CD4-positive, alpha-beta T cell treated with Interleukin-17A for 1 hour (primary cell): ENCODE results near the gene NDC1.

Experiments
- DNase-seq: peaks from one replicate; pipeline ENCODE4 v3.0.0-alpha.2; 2020

NDC1 gene

DNA sequence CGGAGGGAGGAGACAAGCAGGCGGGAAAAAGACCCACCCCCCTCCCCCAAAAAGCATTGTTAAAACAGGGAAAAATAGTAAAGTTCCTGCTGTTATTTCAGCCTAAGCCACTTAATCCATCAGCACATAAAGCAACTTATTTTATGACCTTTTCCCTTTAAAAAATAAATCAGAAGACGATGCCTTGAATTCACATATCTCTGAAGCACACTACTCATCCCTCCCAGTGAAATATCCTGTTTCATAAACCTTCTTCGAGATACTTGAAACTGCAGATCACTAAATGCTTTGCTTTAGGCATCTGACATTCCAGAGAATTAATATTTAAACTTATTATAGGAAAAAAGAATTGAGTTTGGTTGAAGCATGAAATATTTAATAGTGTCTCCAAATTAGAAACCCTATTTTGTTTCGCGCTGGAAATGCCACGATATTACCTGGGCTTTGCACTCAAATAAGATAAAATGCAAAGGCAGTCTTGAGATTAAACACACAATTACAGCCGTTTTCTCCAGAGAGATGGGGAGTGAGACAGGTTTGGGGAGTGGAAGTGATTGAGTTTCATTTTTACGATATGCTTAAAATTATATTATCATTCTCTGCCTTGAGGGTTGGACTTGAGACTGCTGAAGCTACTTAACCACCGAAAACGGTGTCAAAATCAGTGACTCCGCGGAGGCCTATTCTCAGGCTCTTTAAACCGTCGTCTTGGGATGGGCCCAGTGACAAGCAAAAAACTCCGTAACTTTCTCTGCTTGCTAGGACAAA lies 108.5 kb downstream of the NDC1 start:
- DNase-seq: no peak

DNA sequence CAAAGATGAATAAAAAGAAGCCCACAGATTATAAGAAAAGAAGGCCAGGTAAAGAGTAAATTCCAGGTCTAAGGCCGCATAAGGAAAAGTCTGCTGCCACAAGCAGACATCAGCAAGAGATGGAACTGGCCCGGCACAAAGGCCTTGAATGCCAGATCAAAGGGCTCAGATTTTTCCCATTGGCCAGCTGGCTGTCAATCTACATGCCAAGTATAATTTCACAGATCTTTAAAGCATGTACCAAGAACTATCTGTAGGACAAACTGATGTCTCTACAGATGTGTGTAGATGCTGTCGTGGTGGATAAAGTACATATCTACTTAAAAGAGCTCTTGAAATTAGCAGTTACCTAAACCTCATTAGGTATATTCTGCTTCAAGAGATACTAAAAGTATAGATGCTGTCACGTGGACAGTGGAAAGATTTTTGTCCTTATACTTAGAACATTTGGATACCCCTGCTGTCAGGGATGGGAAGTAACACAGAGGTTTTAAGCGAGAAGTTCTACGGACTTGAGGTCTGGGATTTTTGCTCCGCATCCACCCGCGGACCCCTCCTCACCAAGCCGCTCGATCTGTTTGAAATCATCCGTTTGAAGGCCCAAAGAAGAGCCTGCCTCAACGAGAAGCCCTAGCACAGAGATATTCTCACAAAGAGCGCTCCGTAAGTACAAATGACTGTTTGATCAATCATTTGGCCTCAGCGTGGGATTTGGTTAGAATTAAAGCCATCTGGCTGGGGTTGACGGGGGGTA lies 109.2 kb downstream of the NDC1 start:
- no peak for DNase-seq

DNA sequence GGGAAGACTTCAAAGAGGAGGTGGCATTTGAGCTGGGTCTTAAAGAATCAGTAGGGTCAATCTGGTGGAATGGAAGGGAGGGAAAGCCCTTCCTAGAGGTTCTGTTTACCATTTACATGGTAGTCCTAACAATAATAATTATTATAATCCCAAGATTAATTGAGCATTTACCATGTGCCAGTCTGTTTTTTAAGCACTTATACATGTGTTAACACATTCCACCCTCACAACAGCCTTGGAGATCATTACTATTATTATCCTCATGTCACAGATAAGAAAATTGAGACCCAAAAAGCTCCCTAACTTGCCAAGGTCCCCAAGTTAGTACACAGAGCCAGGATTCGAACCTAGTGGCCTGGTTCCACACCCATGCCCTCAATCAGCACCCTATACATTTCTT lies 109.9 kb downstream of the NDC1 start:
- DNase-seq: no peak

DNA sequence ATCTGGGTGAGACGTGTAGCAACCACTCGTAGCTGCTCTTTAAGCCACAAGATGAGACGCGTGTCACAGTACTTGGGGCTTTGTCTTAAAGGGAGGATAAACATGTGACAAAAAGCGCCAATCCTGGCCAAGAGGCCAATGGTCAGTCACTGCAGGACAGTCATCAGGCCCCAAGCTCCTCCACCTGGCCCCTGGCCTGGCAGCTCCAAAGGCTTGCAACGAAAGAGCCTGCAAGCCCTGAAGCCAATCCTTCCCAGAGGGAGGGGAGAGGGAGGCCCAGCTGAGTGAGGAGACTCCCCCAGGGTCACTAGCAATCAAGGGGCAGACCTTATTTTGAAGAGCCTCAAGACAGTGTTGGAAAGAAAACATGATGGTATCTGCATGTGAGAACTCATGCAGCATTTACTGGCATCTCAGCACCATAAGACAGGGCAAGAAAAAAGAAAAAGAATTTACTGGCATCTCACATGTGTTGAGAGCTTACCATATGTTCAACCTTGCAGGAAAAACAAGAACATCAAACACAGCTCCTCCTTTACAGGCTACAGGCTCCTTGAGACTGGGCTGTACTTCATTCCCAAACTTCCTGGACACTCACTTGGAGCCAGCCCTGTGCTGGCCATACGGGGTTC lies 110.5 kb downstream of the NDC1 start:
- DNase-seq: no peak

DNA sequence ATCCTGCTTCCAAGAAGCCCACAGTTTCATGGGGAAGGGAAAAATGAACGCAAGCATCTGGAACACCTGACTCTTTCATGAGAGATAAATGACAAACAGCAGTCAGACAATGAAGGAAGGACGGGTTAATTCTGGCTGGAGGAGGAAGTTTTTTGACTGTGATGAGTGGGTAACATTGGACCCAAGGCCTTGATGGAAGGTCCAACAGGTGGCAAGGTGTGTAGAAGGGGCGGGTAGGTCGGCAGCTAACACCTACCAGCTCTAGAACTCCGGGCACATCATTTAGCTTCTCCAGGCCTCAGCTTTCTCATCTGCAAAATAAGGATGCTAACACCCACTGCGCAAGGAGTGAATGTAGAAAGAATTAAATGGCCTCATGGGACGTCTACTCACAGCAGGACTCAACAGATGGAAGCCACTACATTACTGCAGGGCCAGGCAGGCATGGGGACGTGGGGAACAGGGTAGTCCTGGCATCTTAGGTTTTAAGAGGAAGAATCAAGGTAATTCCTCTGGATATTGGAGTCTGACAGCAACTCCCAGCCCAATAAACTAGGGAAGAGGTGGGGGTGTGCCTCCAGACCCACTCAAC lies 112.0 kb downstream of the NDC1 start:
- DNase-seq: no peak

DNA sequence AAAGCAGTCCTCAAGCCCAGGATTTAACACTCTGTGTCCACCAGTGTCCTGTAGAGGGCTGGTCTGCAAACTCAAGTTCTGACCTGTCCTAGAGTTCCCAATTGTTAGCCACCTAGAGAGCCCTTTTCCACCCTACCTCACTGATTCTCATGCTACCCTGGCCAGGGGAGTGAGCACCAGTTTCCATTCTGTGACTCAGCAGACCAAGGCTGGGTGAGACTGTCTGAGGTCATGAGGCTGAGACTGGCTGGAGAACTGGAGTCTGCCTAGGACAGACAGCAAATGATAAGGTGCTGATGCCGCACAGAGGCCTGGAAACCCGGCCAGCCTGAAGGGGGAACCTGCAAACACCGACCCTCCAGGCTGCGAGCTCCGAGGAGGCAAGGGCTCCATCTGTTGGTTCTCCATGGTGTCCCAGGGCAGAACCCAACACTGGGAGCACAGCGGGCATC lies 112.8 kb downstream of the NDC1 start:
- DNase-seq: no peak

DNA sequence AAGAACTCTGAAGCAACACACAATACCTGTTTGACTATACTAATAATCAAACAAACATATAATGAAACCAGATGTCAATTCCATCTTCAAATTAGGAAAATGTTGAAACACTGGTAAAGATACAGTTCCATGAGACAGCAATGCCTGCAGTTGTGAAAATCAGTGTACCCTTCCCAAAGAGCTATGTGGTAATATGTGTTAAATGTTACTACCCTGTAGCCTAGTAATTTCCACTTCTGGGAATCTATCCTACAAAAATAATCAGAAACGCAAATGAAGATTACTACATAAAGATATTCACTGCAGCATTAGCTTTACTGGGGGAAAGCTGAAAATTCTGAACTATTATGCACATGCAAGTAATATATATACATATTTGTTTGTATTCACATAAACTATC lies 116.1 kb downstream of the NDC1 start:
- no peak for DNase-seq

DNA sequence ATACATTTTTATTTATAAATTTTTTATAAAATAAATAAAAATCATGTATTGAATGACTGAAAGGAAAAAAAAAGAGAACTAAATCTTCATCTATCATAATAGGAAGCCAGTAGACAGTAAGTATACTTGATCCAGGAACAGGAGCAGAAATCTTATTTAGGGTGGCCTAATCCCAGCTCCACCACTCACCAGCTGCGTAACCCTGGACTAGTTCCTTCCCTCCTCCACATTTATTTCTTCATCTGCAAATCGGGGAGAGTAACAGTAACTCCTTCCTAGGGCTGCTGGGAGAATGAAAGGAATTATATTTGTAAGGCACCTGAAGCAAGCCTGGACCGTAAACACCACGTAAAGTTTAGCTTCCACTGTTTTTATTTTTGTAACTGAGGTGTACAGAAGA lies 117.0 kb downstream of the NDC1 start:
- DNase-seq: no peak

DNA sequence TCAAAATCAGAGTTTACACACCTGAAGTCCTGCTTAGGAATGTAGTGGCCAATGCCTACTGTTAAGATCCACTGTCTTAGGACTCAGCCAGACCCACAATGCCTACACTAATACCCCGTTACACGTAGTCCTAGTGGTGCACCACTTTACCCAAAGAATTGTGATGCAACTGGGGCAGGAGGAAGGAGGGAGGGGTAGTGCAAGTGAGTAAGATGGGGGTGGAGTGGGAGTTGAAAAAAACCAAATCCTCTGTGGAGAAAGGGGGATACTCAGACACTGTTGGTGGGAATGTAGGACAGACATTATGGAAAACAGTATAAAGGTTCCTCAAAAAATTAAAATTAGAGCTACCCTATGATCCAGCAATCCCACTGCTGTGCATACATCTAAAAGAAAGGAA lies 118.6 kb downstream of the NDC1 start:
- DNase-seq: no peak

DNA sequence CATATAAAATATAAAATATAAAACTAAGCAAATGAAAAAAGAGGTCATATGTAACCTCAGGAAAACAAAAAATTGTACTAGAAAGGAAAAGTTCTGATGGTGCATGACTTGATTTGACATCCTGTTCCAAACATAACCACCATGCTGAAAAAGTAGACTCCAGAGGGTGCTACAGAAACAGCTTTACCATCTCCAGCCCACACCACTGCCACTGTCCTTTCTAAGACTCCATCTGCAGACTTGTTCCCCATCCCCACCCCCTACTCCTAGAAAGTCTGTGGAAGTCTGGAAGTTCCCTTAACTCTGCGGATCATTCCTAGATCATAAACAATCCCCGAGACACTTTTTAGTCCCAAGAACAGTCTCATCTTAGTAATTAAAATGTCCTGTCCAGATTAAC lies 119.7 kb downstream of the NDC1 start:
- no peak for DNase-seq

DNA sequence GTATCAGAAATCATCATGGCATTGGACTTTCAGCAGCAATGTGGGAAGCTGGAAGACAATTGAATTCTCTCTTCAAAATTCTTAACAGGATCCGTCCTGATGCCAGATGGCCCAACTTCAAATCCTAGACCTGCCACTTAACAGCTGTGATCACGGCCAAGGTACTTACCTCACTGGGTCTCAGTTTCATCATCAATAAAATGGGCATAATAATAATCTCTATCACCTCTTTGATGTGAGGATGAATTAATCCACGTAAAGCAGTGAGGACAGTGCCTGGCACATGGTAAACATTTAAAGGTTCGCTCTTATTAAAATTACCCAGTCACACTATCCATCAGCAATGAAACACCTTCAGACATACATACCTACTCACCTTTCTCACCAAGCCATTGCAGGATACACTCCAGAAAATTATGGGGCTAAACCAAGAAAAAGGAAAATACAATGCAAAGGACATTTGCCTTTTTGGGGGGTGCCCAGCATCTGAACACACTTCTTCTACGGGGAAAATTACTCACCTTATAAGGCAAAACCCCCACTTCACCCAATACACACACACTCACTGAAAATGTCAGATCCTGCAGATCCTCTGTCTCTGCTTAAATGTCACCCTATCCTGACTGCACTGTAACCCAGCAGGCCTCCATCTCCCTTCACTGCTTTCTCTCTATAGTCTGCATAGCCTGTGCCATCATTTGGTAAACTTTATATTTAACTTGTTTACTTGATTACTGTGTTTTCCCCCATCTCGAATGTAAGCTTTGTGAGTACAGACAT lies 120.9 kb downstream of the NDC1 start:
- no peak for DNase-seq

DNA sequence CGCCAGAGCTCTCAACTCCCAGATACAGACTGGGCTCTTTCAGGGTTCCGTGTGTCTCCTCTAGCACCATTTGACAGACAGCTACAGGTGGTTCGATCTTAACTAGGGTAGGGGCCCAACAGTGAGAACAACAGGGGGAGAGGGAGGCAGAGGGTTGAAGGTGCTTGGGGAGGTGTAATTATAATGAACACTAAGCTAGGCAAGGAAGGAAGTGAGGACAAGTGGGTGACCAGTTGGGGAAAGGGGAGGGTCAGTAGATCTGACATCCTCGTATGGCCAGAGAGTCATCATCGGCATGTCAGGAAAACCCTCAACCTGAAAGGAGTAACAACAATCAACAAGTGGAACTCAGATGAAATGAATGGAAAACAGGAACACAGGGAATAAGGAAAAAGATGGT lies 121.9 kb downstream of the NDC1 start:
- no peak for DNase-seq

DNA sequence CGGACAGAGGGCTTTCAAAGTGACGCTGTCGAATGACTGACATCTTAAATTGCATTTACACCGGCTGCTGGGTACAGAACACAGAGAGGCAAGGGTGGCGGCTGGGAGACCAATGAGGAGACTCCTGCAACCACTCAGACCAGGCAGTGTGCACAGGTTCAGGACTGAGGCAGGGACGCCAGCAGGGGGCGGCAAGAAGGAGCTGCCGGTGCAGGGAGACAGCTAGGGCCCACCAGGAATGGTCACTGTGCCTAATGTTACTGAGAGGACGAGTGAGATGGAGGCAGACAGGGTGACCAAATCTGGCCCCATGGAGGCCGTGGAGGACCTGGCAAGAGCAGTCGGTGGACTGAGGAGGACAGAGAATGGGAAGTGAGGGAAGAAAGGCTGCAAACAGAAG lies 122.6 kb downstream of the NDC1 start:
- DNase-seq: no peak
